Measurements from ENCODE around the gene RAB3D.

- TF ChIP-seq SUZ12 (IDR thresholded peaks at IDR 0.05; ENCODE audit: extremely low read depth, insufficient read depth, insufficient read length), result no peak
- TF ChIP-seq ZNF274 (IDR thresholded peaks at IDR 0.05; ENCODE audit: low read depth, low read length), result no peak
- no peak for TF ChIP-seq YY1 (IDR thresholded peaks at IDR 0.05; ENCODE audit: insufficient read depth, insufficient read length)
Observed at GRCh38 chr19:11295665-11296245, 43.7 kb downstream of the RAB3D start, which contains the start of gene TSPAN16.

Data from NT2/D1 (cell line).